Articular chondrocyte of knee joint (primary cell): ENCODE results near the gene PRR22. TPM values are rescaled to one million over a fixed set of nuclear protein-coding genes. Genes with fewer than 3 reads are reported as not detected.

Experiments
- total RNA-seq: library from RNA; depleted of rRNA; stranded (reverse); fragments of >200 nt; gene quantifications from 2 replicates; pipeline ENCODE4 v1.2.3, GENCODE V29; 2012

PRR22 gene
- total RNA-seq, result 0.11 and 0.39 TPM in 2 replicates

DNA sequence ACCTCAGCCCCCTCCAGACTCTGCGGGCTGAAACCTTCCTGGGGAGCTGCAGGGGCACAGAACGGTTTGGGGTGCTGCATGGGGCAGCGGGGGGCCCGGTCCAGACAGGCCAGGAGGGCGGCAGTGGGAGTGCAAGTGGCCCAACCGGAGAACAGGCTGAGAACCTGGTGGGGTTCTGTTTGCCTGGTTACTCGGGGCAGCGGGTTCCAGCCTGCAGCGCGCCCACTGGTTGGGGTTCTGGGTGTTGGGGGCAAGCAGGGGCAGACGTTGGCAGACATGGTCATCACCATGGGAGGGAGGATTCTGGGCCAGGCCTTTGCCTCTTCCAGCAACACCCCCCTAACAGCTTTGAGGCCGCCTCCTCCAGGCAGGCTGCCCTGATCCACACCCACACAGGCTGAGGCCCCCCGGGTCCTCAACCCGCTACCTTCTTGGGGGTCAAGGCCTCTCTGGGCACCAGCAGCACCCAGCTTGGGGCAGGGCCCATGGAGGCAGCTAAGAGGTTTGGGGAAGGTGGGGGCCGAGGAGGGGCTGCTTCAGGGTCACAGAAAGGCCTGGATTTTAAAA lies at the start of gene PRR22:
Gene PRR22 (minus strand): TSS at position 166 of the 567 bp plus-strand sequence. CDS start 86 bp downstream, at position 80.

DNA sequence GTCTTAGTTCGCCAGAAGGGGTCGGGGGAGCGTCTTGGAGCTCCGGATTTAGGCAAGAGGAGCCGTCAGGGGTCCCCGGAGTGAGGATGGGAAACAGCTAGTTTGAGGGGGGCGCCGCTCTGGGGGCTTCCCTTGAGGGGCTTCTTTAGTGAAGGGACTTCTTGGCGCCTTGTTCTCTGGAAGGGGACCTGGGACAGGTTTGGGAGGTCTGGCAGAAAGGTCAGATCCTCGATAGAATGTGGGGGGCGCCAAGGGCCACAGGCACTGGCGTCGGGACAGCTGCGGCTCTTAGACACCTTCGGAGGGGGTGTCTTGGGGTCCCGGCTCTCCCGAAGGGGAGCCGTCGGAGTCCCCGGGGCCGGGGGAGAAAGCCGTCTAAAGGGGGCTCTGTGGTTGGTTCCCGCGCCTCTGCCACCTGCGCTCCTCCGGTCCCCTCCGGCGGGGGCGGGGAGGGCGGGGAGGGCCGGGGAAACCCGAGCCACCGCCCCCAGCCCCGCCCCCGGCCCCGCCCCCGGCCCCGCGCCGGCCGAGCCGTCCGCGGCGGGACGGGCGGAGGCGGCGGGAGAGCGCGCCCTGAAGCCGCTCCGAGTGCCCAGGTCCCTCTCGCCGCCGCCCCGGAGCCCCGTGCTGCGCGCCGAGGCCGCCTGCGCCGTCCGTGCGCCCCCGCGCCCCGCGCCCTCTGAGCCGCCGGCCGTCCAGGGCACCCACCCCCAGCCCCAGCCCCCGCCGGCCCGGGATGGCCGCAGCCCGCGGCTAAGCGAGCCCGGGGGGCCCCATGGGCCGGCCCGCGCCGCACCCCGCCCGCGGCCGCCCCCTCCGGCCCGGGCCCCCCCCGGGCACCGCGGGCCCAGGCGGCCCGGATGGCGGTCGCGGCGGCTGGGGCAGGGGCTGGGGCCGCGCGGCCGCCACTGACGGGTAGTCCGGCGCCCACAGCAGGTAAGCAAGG lies 20.2 kb upstream of the PRR22 start, which contains the start of gene NRTN:
Gene NRTN (plus strand): TSS at position 552 of the 946 bp plus-strand sequence. CDS start 19,099 bp downstream, outside the sequence.

DNA sequence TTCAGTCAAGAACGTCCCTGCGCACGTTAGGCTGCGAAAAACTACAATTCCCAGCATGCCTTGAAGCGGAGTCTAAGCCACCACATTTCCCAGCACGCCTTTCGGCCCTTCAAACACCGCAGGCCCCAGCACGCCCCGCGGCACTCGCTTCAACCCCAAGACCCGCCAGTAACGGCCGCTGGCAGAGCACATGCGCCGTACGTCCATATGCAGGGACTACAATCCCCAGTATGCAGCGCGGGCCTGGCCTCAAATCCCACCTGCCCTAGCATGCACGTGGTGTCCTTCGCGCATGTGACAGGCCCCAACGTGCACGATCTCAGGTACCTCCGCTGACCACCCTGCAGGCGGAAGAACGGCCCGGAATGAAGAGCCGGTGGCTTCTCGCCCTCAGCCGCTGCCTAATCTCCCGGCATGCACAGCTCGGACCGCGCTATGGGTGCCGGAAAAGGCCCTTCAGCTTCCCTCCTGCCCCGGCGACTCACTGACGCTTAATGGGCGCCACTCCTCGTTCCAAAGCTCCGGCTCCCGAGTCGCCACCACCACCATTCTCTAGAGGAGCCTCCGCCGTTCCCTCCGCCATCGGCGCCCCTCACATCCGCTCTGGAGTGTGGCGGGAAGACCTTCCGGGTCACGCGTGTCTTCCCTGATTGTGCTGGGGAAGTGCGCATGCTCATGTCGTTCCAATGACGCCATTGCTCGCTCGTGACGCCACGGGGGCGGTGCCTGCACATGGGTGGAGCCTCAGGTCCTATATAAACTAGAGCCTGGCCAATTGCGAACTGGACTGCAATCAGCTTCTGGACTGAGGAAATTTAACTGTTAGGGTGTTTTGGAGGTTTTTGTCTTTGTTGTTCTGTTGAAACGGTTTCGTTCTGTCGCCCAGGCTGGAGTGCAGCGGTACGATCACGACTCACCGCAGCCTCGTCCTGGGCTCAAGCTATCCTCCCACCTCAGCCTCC lies 6.3 kb upstream of the PRR22 start, which contains the start of gene DUS3L:
Gene DUS3L (minus strand): TSS at position 605 of the 962 bp plus-strand sequence. CDS start 22 bp downstream, at position 583.

Other genes starting within 250 kb of the PRR22 start
- 0.32 TPM in 1 of 2 replicates, not detected in the other for gene TINCR, start 216.8 kb downstream of the PRR22 start, total RNA-seq
- gene SAFB2, start 162.0 kb downstream of the PRR22 start, total RNA-seq, result 33.6 and 44.4 TPM in 2 replicates
- gene SAFB, start 161.7 kb downstream of the PRR22 start, total RNA-seq, result 47.7 and 49.8 TPM in 2 replicates
- 20.0 and 22.2 TPM in 2 replicates for gene MICOS13, start 104.2 kb downstream of the PRR22 start, total RNA-seq
- 8.4 and 9.2 TPM in 2 replicates for gene HSD11B1L, start 103.7 kb downstream of the PRR22 start, total RNA-seq
- 187 and 273 TPM in 2 replicates for gene RPL36, start 94.5 kb downstream of the PRR22 start, total RNA-seq
- gene LONP1, start 64.6 kb downstream of the PRR22 start, total RNA-seq, result 49.0 and 70.6 TPM in 2 replicates
- gene CATSPERD, start 64.1 kb downstream of the PRR22 start, total RNA-seq, result not detected in 2 replicates
- 18.7 and 23.8 TPM in 2 replicates for gene DUS3L, start 6.4 kb upstream of the PRR22 start, total RNA-seq
- gene NRTN, start 20.3 kb upstream of the PRR22 start, total RNA-seq, result 0.13 TPM in 1 of 2 replicates, not detected in the other
- gene FUT6, start 55.0 kb upstream of the PRR22 start, total RNA-seq, result not detected in 2 replicates
- not detected in 2 replicates for gene FUT3, start 66.7 kb upstream of the PRR22 start, total RNA-seq
- not detected in 2 replicates for gene FUT5, start 85.8 kb upstream of the PRR22 start, total RNA-seq
- gene NDUFA11, start 119.0 kb upstream of the PRR22 start, total RNA-seq, result 158 and 217 TPM in 2 replicates
- 6.4 and 6.5 TPM in 2 replicates for gene VMAC, start 120.1 kb upstream of the PRR22 start, total RNA-seq
- 23.3 and 28.1 TPM in 2 replicates for gene CAPS, start 129.5 kb upstream of the PRR22 start, total RNA-seq
- 43.4 and 53.2 TPM in 2 replicates for gene RANBP3, start 193.4 kb upstream of the PRR22 start, total RNA-seq